Large intestine (tissue), 12 donors: Measurements from ENCODE around the gene DAPK3. TPM values are rescaled to one million over a fixed set of nuclear protein-coding genes. Genes with fewer than 3 reads are reported as not detected.

Experiments used
- DNase-seq, 2 donors: peaks; one replicate each; pipeline versions ENCODE4 v3.0.0 to v3.0.0-alpha.2; 2013
- H3K27ac ChIP-seq: one replicate; pipeline ENCODE4 v1.5.1; 2013; ENCODE audit warnings: low read length
- H3K27me3 ChIP-seq: 2 replicates; pipeline ENCODE4 v1.6.1; 2013; ENCODE audit warnings: low read length; ENCODE audit not compliant: control insufficient read depth, insufficient read depth
- H3K36me3 ChIP-seq: 2 replicates; pipeline ENCODE4 v1.6.1; 2013; ENCODE audit warnings: low read length; ENCODE audit not compliant: control insufficient read depth, insufficient read depth
- H3K4me1 ChIP-seq: one replicate; pipeline ENCODE4 v1.6.1; 2013; ENCODE audit warnings: low read length; ENCODE audit not compliant: control insufficient read depth, insufficient read depth
- H3K4me3 ChIP-seq: one replicate; pipeline ENCODE4 v1.5.1; 2013; ENCODE audit warnings: low read length
- H3K9me3 ChIP-seq: one replicate; pipeline ENCODE4 v1.6.1; 2013; ENCODE audit warnings: mild to moderate bottlenecking, low read depth, low read length, moderate library complexity; ENCODE audit not compliant: control insufficient read depth
- WGBS: methylation state at CpG from one replicate; pipeline ENCODE4 v1.1.5; 2013; ENCODE audit warnings: low lambda C conversion rate; ENCODE audit not compliant: insufficient coverage; 5-methylcytosine and 5-hydroxymethylcytosine counted together
- long read RNA-seq, 11 donors: transcript quantifications; one replicate each; lab custom pipeline, GENCODE V29; 2026
- polyA plus RNA-seq: library from polyadenylated mRNA; unstranded; fragments of 120-200 nt; gene quantifications from one replicate; pipeline ENCODE4 v1.2.1, GENCODE V29; 2013

DAPK3 gene
- polyA plus RNA-seq, result 52.9 TPM
- long read RNA-seq, donor 1, partial matches to known transcripts, result 120 of 130 reads
- long read RNA-seq, donor 1, other reads (novel, unspliced or antisense), result 6 of 130 reads
- long read RNA-seq, donor 2, partial matches to known transcripts, result 0 of 20 reads
- long read RNA-seq, donor 2, other reads (novel, unspliced or antisense), result 11 of 20 reads
- long read RNA-seq, donor 3, result 0 reads
- long read RNA-seq, donor 4, partial matches to known transcripts, result 0 of 1 reads
- long read RNA-seq, donor 4, other reads (novel, unspliced or antisense), result 0 of 1 reads
- long read RNA-seq, donor 5, partial matches to known transcripts, result 0 of 11 reads
- long read RNA-seq, donor 5, other reads (novel, unspliced or antisense), result 9 of 11 reads
- long read RNA-seq, donor 6, partial matches to known transcripts, result 0 of 20 reads
- long read RNA-seq, donor 6, other reads (novel, unspliced or antisense), result 12 of 20 reads
- long read RNA-seq, donor 7, partial matches to known transcripts, result 0 of 10 reads
- long read RNA-seq, donor 7, other reads (novel, unspliced or antisense), result 6 of 10 reads
- long read RNA-seq, donor 8, partial matches to known transcripts, result 363 of 385 reads
- long read RNA-seq, donor 8, other reads (novel, unspliced or antisense), result 16 of 385 reads
- long read RNA-seq, donor 9, partial matches to known transcripts, result 0 of 2 reads
- long read RNA-seq, donor 9, other reads (novel, unspliced or antisense), result 0 of 2 reads
- long read RNA-seq, donor 10, partial matches to known transcripts, result 254 of 264 reads
- long read RNA-seq, donor 10, other reads (novel, unspliced or antisense), result 7 of 264 reads
- long read RNA-seq, donor 11, partial matches to known transcripts, result 7 of 21 reads
- long read RNA-seq, donor 11, other reads (novel, unspliced or antisense), result 13 of 21 reads

- H3K4me1 ChIP-seq, result peaks cover 35% of the 10 kb centered on the region
- peaks cover 36% of the 10 kb centered on the region for H3K36me3 ChIP-seq
- H3K9me3 ChIP-seq, result no peaks in the 10 kb centered on the region
- H3K4me3 ChIP-seq, result peak within 1 kb of the TSS; percentile 100
- H3K27ac ChIP-seq, result peak within 1 kb of the TSS; percentile 93
- H3K27me3 ChIP-seq, result no peaks in the 10 kb centered on the region
- peak; percentile 97 to 99 for DNase-seq
- no CpG with 5 or more reads among the region's 73 CpGs for WGBS
These were observed at the start of gene DAPK3 for GRCh38 chr19:3970808-3971598. Gene DAPK3 (minus strand): TSS chr19:3971099. CDS start chr19:3969735, 1,364 bp downstream.

- peaks cover 16% of the 10 kb centered on the region for H3K4me1 ChIP-seq
- no peak overlapping the region for H3K4me3 ChIP-seq
- H3K27ac ChIP-seq, result no peak overlapping the region
- no CpG with 5 or more reads among the region's 17 CpGs for WGBS
- H3K27me3 ChIP-seq, result no peaks in the 10 kb centered on the region
- DNase-seq, result no peak
- peaks cover 60% of the 10 kb centered on the region for H3K36me3 ChIP-seq
- H3K9me3 ChIP-seq, result no peaks in the 10 kb centered on the region
These were observed 48.7 kb upstream of the DAPK3 start for GRCh38 chr19:4019578-4019977.

- peaks cover 16% of the 10 kb centered on the region for H3K4me1 ChIP-seq
- peaks cover 60% of the 10 kb centered on the region for H3K36me3 ChIP-seq
- H3K27ac ChIP-seq, result no peak overlapping the region
- H3K9me3 ChIP-seq, result no peaks in the 10 kb centered on the region
- no peak for DNase-seq
- WGBS, result no CpG with 5 or more reads among the region's 19 CpGs
- H3K27me3 ChIP-seq, result no peaks in the 10 kb centered on the region
- no peak overlapping the region for H3K4me3 ChIP-seq
These were observed 48.0 kb upstream of the DAPK3 start for GRCh38 chr19:4018775-4019504.

- Histone ChIP-seq H3K9me3 (no peaks in the 10 kb centered on the region), H3K4me1 (peaks cover 16% of the 10 kb centered on the region), H3K36me3 (peaks cover 63% of the 10 kb centered on the region), H3K27ac (no peak overlapping the region), H3K4me3 (no peak overlapping the region), H3K27me3 (no peaks in the 10 kb centered on the region)
- no peak for DNase-seq
- no CpG with 5 or more reads among the region's 22 CpGs for WGBS
These were observed 47.3 kb upstream of the DAPK3 start for GRCh38 chr19:4018140-4018613.

- no peak overlapping the region for H3K27ac ChIP-seq
- no peaks in the 10 kb centered on the region for H3K27me3 ChIP-seq
- no CpG with 5 or more reads among the region's 15 CpGs for WGBS
- no peak overlapping the region for H3K4me3 ChIP-seq
- H3K4me1 ChIP-seq, result peaks cover 20% of the 10 kb centered on the region
- DNase-seq, result no peak
- no peaks in the 10 kb centered on the region for H3K9me3 ChIP-seq
- H3K36me3 ChIP-seq, result peaks cover 69% of the 10 kb centered on the region
These were observed 46.2 kb upstream of the DAPK3 start for GRCh38 chr19:4016903-4017638.

- Histone ChIP-seq H3K36me3 (peaks cover 68% of the 10 kb centered on the region), H3K4me3 (no peak overlapping the region), H3K9me3 (no peaks in the 10 kb centered on the region), H3K4me1 (peaks cover 22% of the 10 kb centered on the region), H3K27ac (no peak overlapping the region), H3K27me3 (no peaks in the 10 kb centered on the region)
- no peak for DNase-seq
- WGBS, result no CpG with 5 or more reads among the region's 12 CpGs
These were observed 45.6 kb upstream of the DAPK3 start for GRCh38 chr19:4016486-4016885.

GRCh38 chr19:4015705-4016402 is 45.0 kb upstream of the DAPK3 start:
- Histone ChIP-seq H3K27ac (peak overlapping the region; percentile 6), H3K4me1 (peaks cover 28% of the 10 kb centered on the region), H3K36me3 (peaks cover 71% of the 10 kb centered on the region), H3K9me3 (no peaks in the 10 kb centered on the region), H3K4me3 (no peak overlapping the region), H3K27me3 (no peaks in the 10 kb centered on the region)
- peak; percentile 32 to 49 for DNase-seq
- no CpG with 5 or more reads among the region's 37 CpGs for WGBS

- Histone ChIP-seq H3K27me3 (no peaks in the 10 kb centered on the region), H3K27ac (peak overlapping the region; percentile 11), H3K36me3 (peaks cover 71% of the 10 kb centered on the region), H3K9me3 (no peaks in the 10 kb centered on the region), H3K4me1 (peaks cover 33% of the 10 kb centered on the region), H3K4me3 (no peak overlapping the region)
- no peak for DNase-seq
- WGBS, result no CpG with 5 or more reads among the region's 25 CpGs
These were observed 43.9 kb upstream of the DAPK3 start for GRCh38 chr19:4014541-4015491.
